Cardiac septum (tissue), 1 donor: ENCODE measurements around the gene GRAMD2B. TPM values are rescaled to one million over a fixed set of nuclear protein-coding genes. Genes with fewer than 3 reads are reported as not detected.
"Not testable (repeated sequence)": the region's sequence is repeated elsewhere in the genome, so short reads cannot be mapped to it uniquely, and the experiment has no call there.

ENCODE experiments used
- DNase-seq: peaks from one replicate; pipeline ENCODE4 v3.0.0-alpha.2; 2020; ENCODE audit warnings: low spot score
- intact Hi-C: fragments of 100-400 bp; cut with DNase I; formaldehyde crosslinking; loops from one replicate; pipeline ENCODE4 v1.14.0; 2022
- total RNA-seq: library from RNA; stranded (reverse); fragmentation: NEBNext Ultra II Directional; extraction: Animal tissue kit (Norgen Biotek cat#: 25700); gene quantifications from one replicate; pipeline ENCODE4 v1.2.1, GENCODE V29; 2021
- donor health status: DM: no; HTN: no; CAD: no.

GRAMD2B gene
- total RNA-seq, 1 donor from 2014 or later: 33.4 TPM

- intact Hi-C loops: no loop called here
- DNase-seq: no peak
Observed at GRCh38 chr5:126499278-126499677, 76.1 kb downstream of the GRAMD2B start.

- no peak for DNase-seq
- intact Hi-C loops: loop anchor here (5.0 kb wide), 1 partner anchor 37 kb away; no protein-coding TSS in a partner anchor
Observed at GRCh38 chr5:126499853-126500342, 76.7 kb downstream of the GRAMD2B start.

- intact Hi-C loops: loop anchor here (5.0 kb wide), 1 partner anchor 36 kb away; no protein-coding TSS in a partner anchor
- no peak for DNase-seq
Observed at GRCh38 chr5:126501448-126501847, 78.2 kb downstream of the GRAMD2B start.

- DNase-seq: no peak
- intact Hi-C loops: loop anchor here (5.0 kb wide), 1 partner anchor 34 kb away; no protein-coding TSS in a partner anchor
Observed at GRCh38 chr5:126503602-126504104, 80.4 kb downstream of the GRAMD2B start.

GRCh38 chr5:126506079-126506478, 82.9 kb downstream of the GRAMD2B start:
- intact Hi-C loops: no loop called here

GRCh38 chr5:126508251-126508961, 85.2 kb downstream of the GRAMD2B start:
- DNase-seq: no peak
- intact Hi-C loops: no loop called here

More at GRCh38 chr5:126506079-126506478, 82.9 kb downstream of the GRAMD2B start:
- DNase-seq: no peak

- intact Hi-C loops: no loop called here
- no peak for DNase-seq
Observed at GRCh38 chr5:126508962-126509279, 85.7 kb downstream of the GRAMD2B start.

- no peak for DNase-seq
- intact Hi-C loops: no loop called here
Observed at GRCh38 chr5:126509339-126509738, 86.1 kb downstream of the GRAMD2B start.

- no peak for DNase-seq
- intact Hi-C loops: no loop called here
Observed at GRCh38 chr5:126511961-126512360, 88.8 kb downstream of the GRAMD2B start.

- intact Hi-C loops: no loop called here
- DNase-seq: no peak
Observed at GRCh38 chr5:126512451-126512850, 89.2 kb downstream of the GRAMD2B start.

GRCh38 chr5:126513302-126513701, 90.1 kb downstream of the GRAMD2B start:
- intact Hi-C loops: no loop called here
- DNase-seq: no peak

- intact Hi-C loops: no loop called here
- DNase-seq: no peak
Observed at GRCh38 chr5:126513703-126514102, 90.5 kb downstream of the GRAMD2B start.

GRCh38 chr5:126514131-126514557, 90.9 kb downstream of the GRAMD2B start:
- no peak for DNase-seq
- intact Hi-C loops: no loop called here

GRCh38 chr5:126514558-126515141, 91.4 kb downstream of the GRAMD2B start:
- no peak for DNase-seq
- intact Hi-C loops: no loop called here

- DNase-seq: no peak
- intact Hi-C loops: no loop called here
Observed at GRCh38 chr5:126515337-126515736, 92.1 kb downstream of the GRAMD2B start.

GRCh38 chr5:126516133-126516532, 92.9 kb downstream of the GRAMD2B start:
- DNase-seq: no peak
- intact Hi-C loops: no loop called here

GRCh38 chr5:126516852-126517251, 93.6 kb downstream of the GRAMD2B start:
- no peak for DNase-seq
- intact Hi-C loops: no loop called here

GRCh38 chr5:126519223-126519622, 96.0 kb downstream of the GRAMD2B start:
- DNase-seq, intact Hi-C loops: not testable (repeated sequence)

GRCh38 chr5:126519637-126520592, 96.7 kb downstream of the GRAMD2B start:
- DNase-seq: no peak
- intact Hi-C loops: no loop called here

GRCh38 chr5:126520593-126520953, 97.4 kb downstream of the GRAMD2B start:
- DNase-seq: no peak
- intact Hi-C loops: no loop called here
